ENCODE data around the gene GLT1D1.

Gene GLT1D1

GRCh38 chr12:128856035-128856790, 2.9 kb downstream of the GLT1D1 start:
- DNase-seq (ENCODE audit: low read depth): no peak

- no peak for DNase-seq (ENCODE audit: low read depth)
Measured at GRCh38 chr12:128856791-128857078, 3.5 kb downstream of the GLT1D1 start.

GRCh38 chr12:128857133-128857763, 4.0 kb downstream of the GLT1D1 start:
- DNase-seq (ENCODE audit: low read depth): no peak

GRCh38 chr12:128859311-128859710, 6.0 kb downstream of the GLT1D1 start:
- DNase-seq (ENCODE audit: low read depth): no peak

GRCh38 chr12:128861226-128862016, 8.1 kb downstream of the GLT1D1 start:
- no peak for DNase-seq (ENCODE audit: low read depth)

- no peak for DNase-seq (ENCODE audit: low read depth)
Measured at GRCh38 chr12:128863957-128864356, 10.7 kb downstream of the GLT1D1 start.

- no peak for DNase-seq (ENCODE audit: low read depth)
Measured at GRCh38 chr12:128864516-128865186, 11.4 kb downstream of the GLT1D1 start.

GRCh38 chr12:128867466-128867865, 14.2 kb downstream of the GLT1D1 start:
- no peak for DNase-seq (ENCODE audit: low read depth)

GRCh38 chr12:128871516-128871892, 18.2 kb downstream of the GLT1D1 start:
- no peak for DNase-seq (ENCODE audit: low read depth)

- no peak for DNase-seq (ENCODE audit: low read depth)
Measured at GRCh38 chr12:128872303-128872702, 19.0 kb downstream of the GLT1D1 start.

- DNase-seq (ENCODE audit: low read depth): no peak
Measured at GRCh38 chr12:128876559-128876958, 23.3 kb downstream of the GLT1D1 start.

GRCh38 chr12:128879898-128880764, 26.9 kb downstream of the GLT1D1 start:
- no peak for DNase-seq (ENCODE audit: low read depth)

- DNase-seq (ENCODE audit: low read depth): no peak
Measured at GRCh38 chr12:128891856-128892255, 38.6 kb downstream of the GLT1D1 start.

- no peak for DNase-seq (ENCODE audit: low read depth)
Measured at GRCh38 chr12:128903236-128903635, 50.0 kb downstream of the GLT1D1 start.

- DNase-seq (ENCODE audit: low read depth): no peak
Measured at GRCh38 chr12:128905003-128905544, 51.8 kb downstream of the GLT1D1 start.

GRCh38 chr12:128906485-128907137, 53.3 kb downstream of the GLT1D1 start:
- DNase-seq (ENCODE audit: low read depth): no peak

GRCh38 chr12:128908254-128908653, 55.0 kb downstream of the GLT1D1 start:
- DNase-seq (ENCODE audit: low read depth): no peak

- no peak for DNase-seq (ENCODE audit: low read depth)
Measured at GRCh38 chr12:128909653-128910052, 56.4 kb downstream of the GLT1D1 start.

- no peak for DNase-seq (ENCODE audit: low read depth)
Measured at GRCh38 chr12:128910629-128911028, 57.4 kb downstream of the GLT1D1 start.

- no peak for DNase-seq (ENCODE audit: low read depth)
Measured at GRCh38 chr12:128911861-128912260, 58.6 kb downstream of the GLT1D1 start.
